Astrocyte (in vitro differentiated cells and primary cell): ENCODE results near the gene DNAH11. TPM values are rescaled to one million over a fixed set of nuclear protein-coding genes. Genes with fewer than 3 reads are reported as not detected.
A peak's percentile ranks its signal among the peaks of the same experiment; 100 is the strongest.

Source experiments
- DNase-seq: peaks from one replicate; pipeline ENCODE4 v3.0.0-alpha.2; 2010; ENCODE audit warnings: low read depth
- FAIRE-seq: peaks from 2 replicates; lab custom pipeline; 2011; peaks lifted over from hg19 to GRCh38; lab: Jason Lieb, UNC
- H2AFZ ChIP-seq: 2 replicates; pipeline ENCODE4 v1.6.0; 2012; ENCODE audit warnings: low read depth, low read length, inconsistent platforms
- H3K27ac ChIP-seq: 2 replicates; pipeline ENCODE4 v1.5.1; 2011; ENCODE audit warnings: low read depth, low read length, inconsistent platforms
- H3K27me3 ChIP-seq: 2 replicates; pipeline ENCODE4 v1.6.0; 2011; ENCODE audit warnings: low read length, inconsistent platforms; ENCODE audit not compliant: insufficient read depth
- H3K36me3 ChIP-seq: 2 replicates; pipeline ENCODE4 v1.5.1; 2011; ENCODE audit warnings: low read length, inconsistent platforms; ENCODE audit not compliant: insufficient read depth
- H3K4me1 ChIP-seq: 2 replicates; pipeline ENCODE4 v1.5.1; 2011; ENCODE audit warnings: low read length, inconsistent platforms; ENCODE audit not compliant: insufficient read depth
- H3K4me2 ChIP-seq: 2 replicates; pipeline ENCODE4 v1.6.0; 2012; ENCODE audit warnings: low read length, inconsistent platforms
- H3K4me3 ChIP-seq: 2 replicates; pipeline ENCODE4 v1.5.1; 2011; ENCODE audit warnings: low read depth, mild to moderate bottlenecking, low read length, inconsistent platforms; ENCODE audit not compliant: insufficient read depth
- H3K79me2 ChIP-seq: 2 replicates; pipeline ENCODE4 v1.6.0; 2012; ENCODE audit warnings: mild to moderate bottlenecking, low read length, inconsistent platforms; ENCODE audit not compliant: insufficient read depth
- H3K9ac ChIP-seq: 2 replicates; pipeline ENCODE4 v1.6.0; 2012; ENCODE audit warnings: mild to moderate bottlenecking, low read length, inconsistent platforms
- H3K9me3 ChIP-seq: 2 replicates; pipeline ENCODE4 v1.5.1; 2012; ENCODE audit warnings: low read depth, mild to moderate bottlenecking, low read length, inconsistent platforms; ENCODE audit not compliant: insufficient read depth
- H4K20me1 ChIP-seq: 2 replicates; pipeline ENCODE4 v1.6.0; 2012; ENCODE audit warnings: low read length, inconsistent platforms; ENCODE audit not compliant: insufficient read depth
- H3K27ac Mint-ChIP-seq: one replicate; pipeline ENCODE4 v1.8.0; 2021; ENCODE audit warnings: mild to moderate bottlenecking, mixed read lengths; ENCODE audit not compliant: unreplicated experiment
- H3K27me3 Mint-ChIP-seq: one replicate; pipeline ENCODE4 v1.8.0; 2021; ENCODE audit warnings: low read depth, mixed read lengths; ENCODE audit not compliant: unreplicated experiment
- H3K36me3 Mint-ChIP-seq: one replicate; pipeline ENCODE4 v1.8.0; 2021; ENCODE audit warnings: low read depth, mixed read lengths; ENCODE audit not compliant: unreplicated experiment
- H3K4me1 Mint-ChIP-seq: one replicate; pipeline ENCODE4 v1.8.0; 2021; ENCODE audit warnings: low read depth, mixed read lengths; ENCODE audit not compliant: unreplicated experiment
- H3K4me3 Mint-ChIP-seq: one replicate; pipeline ENCODE4 v1.8.0; 2021; ENCODE audit warnings: mild to moderate bottlenecking, moderate library complexity, mixed read lengths; ENCODE audit not compliant: unreplicated experiment
- H3K9me3 Mint-ChIP-seq: one replicate; pipeline ENCODE4 v1.8.0; 2021; ENCODE audit warnings: mild to moderate bottlenecking, mixed read lengths; ENCODE audit not compliant: unreplicated experiment
- CTCF ChIP-seq: IDR thresholded peaks from 2 replicates; pipeline ENCODE4 v1.5.1; 2011; ENCODE audit warnings: low read depth, mild to moderate bottlenecking, inconsistent platforms, low read length, moderate library complexity; ENCODE audit not compliant: insufficient read depth
- EZH2 ChIP-seq: IDR thresholded peaks from 2 replicates; pipeline ENCODE4 v1.6.1; 2012; ENCODE audit warnings: mild to moderate bottlenecking, low read length, inconsistent platforms; ENCODE audit not compliant: insufficient read depth
- total RNA-seq: library from RNA; stranded (reverse); gene quantifications from 2 replicates; pipeline ENCODE4 v1.2.1, GENCODE V29; 2021

Gene DNAH11
- total RNA-seq, 1 donor from 2014 or later = 0.43 TPM

- Mint-ChIP-seq H3K27me3 (no peaks in the 10 kb centered on the region), H3K36me3 (peaks cover 2% of the 10 kb centered on the region), H3K4me3 (no peak overlapping the region), H3K27ac (no peak overlapping the region), H3K4me1 (no peaks in the 10 kb centered on the region), H3K9me3 (no peaks in the 10 kb centered on the region)
- H3K4me1 ChIP-seq = no peaks in the 10 kb centered on the region
- no peak overlapping the region for H2AFZ ChIP-seq
- DNase-seq (peak; percentile 12), FAIRE-seq (no peak)
- no peak overlapping the region for H3K4me3 ChIP-seq
- no peaks in the 10 kb centered on the region for H3K27me3 ChIP-seq
- H3K9ac ChIP-seq = no peak overlapping the region
- TF ChIP-seq EZH2 = no peak
- no peak for TF ChIP-seq CTCF
- no peaks in the 10 kb centered on the region for H3K9me3 ChIP-seq
- H3K27ac ChIP-seq = no peak overlapping the region
- peaks cover 6% of the 10 kb centered on the region for H3K79me2 ChIP-seq
- H3K4me2 ChIP-seq = no peak overlapping the region
- no peaks in the 10 kb centered on the region for H4K20me1 ChIP-seq
- peaks cover 5% of the 10 kb centered on the region for H3K36me3 ChIP-seq
Measured at GRCh38 chr7:21916629-21917028, 373.8 kb downstream of the DNAH11 start.

- Histone ChIP-seq H2AFZ (no peak overlapping the region), H3K9me3 (no peaks in the 10 kb centered on the region), H3K9ac (no peak overlapping the region), H3K27me3 (no peaks in the 10 kb centered on the region), H4K20me1 (no peaks in the 10 kb centered on the region), H3K4me2 (no peak overlapping the region), H3K79me2 (peaks cover 6% of the 10 kb centered on the region), H3K27ac (no peak overlapping the region), H3K36me3 (peaks cover 5% of the 10 kb centered on the region), H3K4me3 (no peak overlapping the region), H3K4me1 (no peaks in the 10 kb centered on the region)
- Mint-ChIP-seq H3K36me3 (peaks cover 2% of the 10 kb centered on the region), H3K27ac (no peak overlapping the region), H3K27me3 (no peaks in the 10 kb centered on the region), H3K4me1 (no peaks in the 10 kb centered on the region), H3K9me3 (no peaks in the 10 kb centered on the region), H3K4me3 (no peak overlapping the region)
- no peak for DNase-seq
- no peak for FAIRE-seq
- TF ChIP-seq CTCF = no peak
- TF ChIP-seq EZH2 = no peak
Measured at GRCh38 chr7:21918216-21918615, 375.4 kb downstream of the DNAH11 start.

GRCh38 chr7:21920936-21921335, 378.1 kb downstream of the DNAH11 start:
- Histone ChIP-seq H4K20me1 (no peaks in the 10 kb centered on the region), H3K4me3 (no peak overlapping the region), H3K9ac (no peak overlapping the region), H3K27me3 (no peaks in the 10 kb centered on the region), H2AFZ (no peak overlapping the region), H3K4me1 (no peaks in the 10 kb centered on the region), H3K4me2 (no peak overlapping the region), H3K9me3 (no peaks in the 10 kb centered on the region), H3K36me3 (no peaks in the 10 kb centered on the region), H3K27ac (no peak overlapping the region), H3K79me2 (peaks cover 14% of the 10 kb centered on the region)
- FAIRE-seq = no peak
- no peak overlapping the region for H3K4me3 Mint-ChIP-seq
- no peaks in the 10 kb centered on the region for H3K4me1 Mint-ChIP-seq
- no peaks in the 10 kb centered on the region for H3K9me3 Mint-ChIP-seq
- H3K36me3 Mint-ChIP-seq = no peaks in the 10 kb centered on the region
- no peak for DNase-seq
- H3K27me3 Mint-ChIP-seq = no peaks in the 10 kb centered on the region
- no peak overlapping the region for H3K27ac Mint-ChIP-seq
- TF ChIP-seq CTCF = no peak
- no peak for TF ChIP-seq EZH2
